Measurements from ENCODE around the gene ADARB1. TPM values are rescaled to one million over a fixed set of nuclear protein-coding genes. Genes with fewer than 3 reads are reported as not detected.

The ADARB1 gene
- polyA plus RNA-seq, 1 of the 3 experiments (the other 2 are of a cell fraction), result 7.8 TPM

DNA sequence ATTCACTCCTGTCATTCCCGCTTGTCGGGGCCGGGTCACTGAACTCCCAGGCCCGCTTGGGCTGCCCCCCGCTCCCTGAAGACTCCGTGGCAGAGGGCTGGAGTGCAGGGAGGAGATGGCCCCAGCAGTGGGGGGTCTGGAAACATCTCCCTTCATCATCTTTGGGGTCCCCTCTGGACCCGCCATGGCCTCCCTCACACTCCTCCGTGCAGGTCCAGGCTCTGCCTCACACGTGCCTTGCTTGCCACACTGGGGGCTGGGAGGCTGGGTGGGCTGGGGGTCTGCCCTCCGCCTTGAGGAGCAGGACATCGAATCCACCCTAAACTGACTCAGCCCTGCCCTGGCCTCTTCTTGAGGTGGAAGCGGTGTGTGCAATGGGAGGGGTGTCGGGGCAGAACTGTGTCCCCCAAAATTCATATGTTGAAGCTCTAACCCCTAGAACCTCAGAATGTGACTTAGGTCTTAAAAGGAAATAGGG is 178.1 kb downstream of the ADARB1 start:
- ChIA-PET CTCF (no interaction called here), POLR2A (no interaction called here)
- WGBS (ENCODE audit: low lambda C conversion rate), result 88% methylated on average over 6 of the region's 13 CpGs
- TF ChIP-seq RFX5 (IDR thresholded peaks at IDR 0.05; ENCODE audit: low read length) (no peak), FOSL2 (IDR thresholded peaks at IDR 0.05; ENCODE audit: borderline replicate concordance, low read depth) (no peak), FOXM1 (IDR thresholded peaks at IDR 0.05; ENCODE audit: low read depth) (no peak), YY1 (IDR thresholded peaks at IDR 0.05; ENCODE audit: low read depth) (no peak), CHD2 (IDR thresholded peaks at IDR 0.05; ENCODE audit: low read length, partially characterized antibody) (no peak), TCF12 (IDR thresholded peaks at IDR 0.05) (no peak), MEF2A (IDR thresholded peaks at IDR 0.05; ENCODE audit: borderline replicate concordance, low read depth) (no peak), TAF1 (IDR thresholded peaks at IDR 0.05; ENCODE audit: borderline replicate concordance, low read depth, low read length) (no peak), EP300 (IDR thresholded peaks at IDR 0.05; ENCODE audit: borderline replicate concordance in 1 of 2, low read depth in 1 of 2, low read length in 1 of 2) (no peak), NFIC (IDR thresholded peaks at IDR 0.05; ENCODE audit: borderline replicate concordance) (no peak), POLR2AphosphoS5 (IDR thresholded peaks at IDR 0.05; ENCODE audit: low read depth, low read length) (no peak), GABPA (IDR thresholded peaks at IDR 0.05; ENCODE audit: low read depth) (no peak), MXI1 (IDR thresholded peaks at IDR 0.05; ENCODE audit: low read depth, low read length) (no peak), RAD21 (IDR thresholded peaks at IDR 0.05; ENCODE audit: low read length) (no peak)
- TF ChIP-seq, protein P1, sequence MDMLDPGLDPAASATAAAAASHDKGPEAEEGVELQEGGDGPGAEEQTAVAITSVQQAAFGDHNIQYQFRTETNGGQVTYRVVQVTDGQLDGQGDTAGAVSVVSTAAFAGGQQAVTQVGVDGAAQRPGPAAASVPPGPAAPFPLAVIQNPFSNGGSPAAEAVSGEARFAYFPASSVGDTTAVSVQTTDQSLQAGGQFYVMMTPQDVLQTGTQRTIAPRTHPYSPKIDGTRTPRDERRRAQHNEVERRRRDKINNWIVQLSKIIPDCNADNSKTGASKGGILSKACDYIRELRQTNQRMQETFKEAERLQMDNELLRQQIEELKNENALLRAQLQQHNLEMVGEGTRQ (IDR thresholded peaks at IDR 0.05; ENCODE audit: borderline replicate concordance, low read depth, low read length), result no peak
- TF ChIP-seq, protein P2, sequence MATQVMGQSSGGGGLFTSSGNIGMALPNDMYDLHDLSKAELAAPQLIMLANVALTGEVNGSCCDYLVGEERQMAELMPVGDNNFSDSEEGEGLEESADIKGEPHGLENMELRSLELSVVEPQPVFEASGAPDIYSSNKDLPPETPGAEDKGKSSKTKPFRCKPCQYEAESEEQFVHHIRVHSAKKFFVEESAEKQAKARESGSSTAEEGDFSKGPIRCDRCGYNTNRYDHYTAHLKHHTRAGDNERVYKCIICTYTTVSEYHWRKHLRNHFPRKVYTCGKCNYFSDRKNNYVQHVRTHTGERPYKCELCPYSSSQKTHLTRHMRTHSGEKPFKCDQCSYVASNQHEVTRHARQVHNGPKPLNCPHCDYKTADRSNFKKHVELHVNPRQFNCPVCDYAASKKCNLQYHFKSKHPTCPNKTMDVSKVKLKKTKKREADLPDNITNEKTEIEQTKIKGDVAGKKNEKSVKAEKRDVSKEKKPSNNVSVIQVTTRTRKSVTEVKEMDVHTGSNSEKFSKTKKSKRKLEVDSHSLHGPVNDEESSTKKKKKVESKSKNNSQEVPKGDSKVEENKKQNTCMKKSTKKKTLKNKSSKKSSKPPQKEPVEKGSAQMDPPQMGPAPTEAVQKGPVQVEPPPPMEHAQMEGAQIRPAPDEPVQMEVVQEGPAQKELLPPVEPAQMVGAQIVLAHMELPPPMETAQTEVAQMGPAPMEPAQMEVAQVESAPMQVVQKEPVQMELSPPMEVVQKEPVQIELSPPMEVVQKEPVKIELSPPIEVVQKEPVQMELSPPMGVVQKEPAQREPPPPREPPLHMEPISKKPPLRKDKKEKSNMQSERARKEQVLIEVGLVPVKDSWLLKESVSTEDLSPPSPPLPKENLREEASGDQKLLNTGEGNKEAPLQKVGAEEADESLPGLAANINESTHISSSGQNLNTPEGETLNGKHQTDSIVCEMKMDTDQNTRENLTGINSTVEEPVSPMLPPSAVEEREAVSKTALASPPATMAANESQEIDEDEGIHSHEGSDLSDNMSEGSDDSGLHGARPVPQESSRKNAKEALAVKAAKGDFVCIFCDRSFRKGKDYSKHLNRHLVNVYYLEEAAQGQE (IDR thresholded peaks at IDR 0.05; ENCODE audit: low read depth, low read length), result no peak
- TF ChIP-seq, protein P3, sequence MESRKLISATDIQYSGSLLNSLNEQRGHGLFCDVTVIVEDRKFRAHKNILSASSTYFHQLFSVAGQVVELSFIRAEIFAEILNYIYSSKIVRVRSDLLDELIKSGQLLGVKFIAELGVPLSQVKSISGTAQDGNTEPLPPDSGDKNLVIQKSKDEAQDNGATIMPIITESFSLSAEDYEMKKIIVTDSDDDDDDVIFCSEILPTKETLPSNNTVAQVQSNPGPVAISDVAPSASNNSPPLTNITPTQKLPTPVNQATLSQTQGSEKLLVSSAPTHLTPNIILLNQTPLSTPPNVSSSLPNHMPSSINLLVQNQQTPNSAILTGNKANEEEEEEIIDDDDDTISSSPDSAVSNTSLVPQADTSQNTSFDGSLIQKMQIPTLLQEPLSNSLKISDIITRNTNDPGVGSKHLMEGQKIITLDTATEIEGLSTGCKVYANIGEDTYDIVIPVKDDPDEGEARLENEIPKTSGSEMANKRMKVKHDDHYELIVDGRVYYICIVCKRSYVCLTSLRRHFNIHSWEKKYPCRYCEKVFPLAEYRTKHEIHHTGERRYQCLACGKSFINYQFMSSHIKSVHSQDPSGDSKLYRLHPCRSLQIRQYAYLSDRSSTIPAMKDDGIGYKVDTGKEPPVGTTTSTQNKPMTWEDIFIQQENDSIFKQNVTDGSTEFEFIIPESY (IDR thresholded peaks at IDR 0.05; ENCODE audit: borderline replicate concordance, low read depth), result no peak
- TF ChIP-seq, protein P4, sequence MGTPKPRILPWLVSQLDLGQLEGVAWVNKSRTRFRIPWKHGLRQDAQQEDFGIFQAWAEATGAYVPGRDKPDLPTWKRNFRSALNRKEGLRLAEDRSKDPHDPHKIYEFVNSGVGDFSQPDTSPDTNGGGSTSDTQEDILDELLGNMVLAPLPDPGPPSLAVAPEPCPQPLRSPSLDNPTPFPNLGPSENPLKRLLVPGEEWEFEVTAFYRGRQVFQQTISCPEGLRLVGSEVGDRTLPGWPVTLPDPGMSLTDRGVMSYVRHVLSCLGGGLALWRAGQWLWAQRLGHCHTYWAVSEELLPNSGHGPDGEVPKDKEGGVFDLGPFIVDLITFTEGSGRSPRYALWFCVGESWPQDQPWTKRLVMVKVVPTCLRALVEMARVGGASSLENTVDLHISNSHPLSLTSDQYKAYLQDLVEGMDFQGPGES (IDR thresholded peaks at IDR 0.05; ENCODE audit: low read depth, low read length), result no peak
- TF ChIP-seq, protein P5, sequence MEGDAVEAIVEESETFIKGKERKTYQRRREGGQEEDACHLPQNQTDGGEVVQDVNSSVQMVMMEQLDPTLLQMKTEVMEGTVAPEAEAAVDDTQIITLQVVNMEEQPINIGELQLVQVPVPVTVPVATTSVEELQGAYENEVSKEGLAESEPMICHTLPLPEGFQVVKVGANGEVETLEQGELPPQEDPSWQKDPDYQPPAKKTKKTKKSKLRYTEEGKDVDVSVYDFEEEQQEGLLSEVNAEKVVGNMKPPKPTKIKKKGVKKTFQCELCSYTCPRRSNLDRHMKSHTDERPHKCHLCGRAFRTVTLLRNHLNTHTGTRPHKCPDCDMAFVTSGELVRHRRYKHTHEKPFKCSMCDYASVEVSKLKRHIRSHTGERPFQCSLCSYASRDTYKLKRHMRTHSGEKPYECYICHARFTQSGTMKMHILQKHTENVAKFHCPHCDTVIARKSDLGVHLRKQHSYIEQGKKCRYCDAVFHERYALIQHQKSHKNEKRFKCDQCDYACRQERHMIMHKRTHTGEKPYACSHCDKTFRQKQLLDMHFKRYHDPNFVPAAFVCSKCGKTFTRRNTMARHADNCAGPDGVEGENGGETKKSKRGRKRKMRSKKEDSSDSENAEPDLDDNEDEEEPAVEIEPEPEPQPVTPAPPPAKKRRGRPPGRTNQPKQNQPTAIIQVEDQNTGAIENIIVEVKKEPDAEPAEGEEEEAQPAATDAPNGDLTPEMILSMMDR (IDR thresholded peaks at IDR 0.05), result no peak
- TF ChIP-seq, protein P6, sequence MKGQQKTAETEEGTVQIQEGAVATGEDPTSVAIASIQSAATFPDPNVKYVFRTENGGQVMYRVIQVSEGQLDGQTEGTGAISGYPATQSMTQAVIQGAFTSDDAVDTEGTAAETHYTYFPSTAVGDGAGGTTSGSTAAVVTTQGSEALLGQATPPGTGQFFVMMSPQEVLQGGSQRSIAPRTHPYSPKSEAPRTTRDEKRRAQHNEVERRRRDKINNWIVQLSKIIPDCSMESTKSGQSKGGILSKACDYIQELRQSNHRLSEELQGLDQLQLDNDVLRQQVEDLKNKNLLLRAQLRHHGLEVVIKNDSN (IDR thresholded peaks at IDR 0.05; ENCODE audit: borderline replicate concordance, low read depth), result no peak
- Histone ChIP-seq H3K9ac (no peak overlapping the region), H3K79me2 (ENCODE audit: insufficient read depth) (no peaks in the 10 kb centered on the region), H3K9me3 (no peaks in the 10 kb centered on the region), H3K27ac (ENCODE audit: low read depth in 2 of 2, low read length in 1 of 2) (no peak overlapping the region), H3K27me3 (ENCODE audit: insufficient read depth) (no peaks in the 10 kb centered on the region), H3K4me3 (ENCODE audit: low read depth in 2 of 2, low read length in 1 of 2) (no peak overlapping the region), H3K4me1 (ENCODE audit: control insufficient read depth in 1 of 2, insufficient read depth in 2 of 2, low read depth in 1 of 2, low read length in 1 of 2) (peaks cover 0 to 33% of the 10 kb centered on the region in 2 experiments; a peak in 1 of 4 replicates), H3K36me3 (replicated peaks in 1 of 2; ENCODE audit: control insufficient read depth in 1 of 2, insufficient read depth in 2 of 2, low read length in 1 of 2) (no peaks in the 10 kb centered on the region), H3K4me2 (no peak overlapping the region), H2AFZ (ENCODE audit: low read depth) (no peak overlapping the region), H3K9me2 (no peaks in the 10 kb centered on the region), H4K20me1 (ENCODE audit: insufficient read depth) (no peaks in the 10 kb centered on the region), H3F3A (replicated peaks; ENCODE audit: insufficient read depth) (no peaks in the 10 kb centered on the region)
- DNase-seq, result no peak
